Measurements from ENCODE around the gene AKIRIN2. TPM values are rescaled to one million over a fixed set of nuclear protein-coding genes. Genes with fewer than 3 reads are reported as not detected.

Gene AKIRIN2
- total and polyA plus RNA-seq, 2 experiments from 2014 or later, result 66.7 to 82.6 TPM

DNA sequence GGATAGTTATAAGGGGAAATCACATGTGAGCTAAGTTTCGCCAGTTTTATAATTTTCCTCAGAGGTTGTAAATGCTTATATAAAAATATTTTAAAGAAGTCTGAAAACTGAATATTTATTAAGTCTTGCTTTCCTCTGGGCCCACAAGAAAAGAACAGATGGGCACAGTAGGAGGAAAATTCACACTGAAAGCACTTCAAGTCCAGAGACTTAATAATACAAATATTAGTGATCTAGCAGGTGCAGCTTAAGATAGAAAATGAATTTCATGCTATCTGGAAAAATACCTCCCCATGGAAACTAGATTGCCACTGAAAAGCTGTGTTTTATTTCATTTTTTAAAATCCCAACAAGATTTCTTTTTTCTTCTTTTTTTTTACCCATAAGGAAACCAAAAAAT, 64.9 kb downstream of the AKIRIN2 start:
- DNase-seq (ENCODE audit: low read depth in 1 of 2, low spot score in 1 of 2), result no peak
- Histone ChIP-seq H3K4me3 (no peak overlapping the region), H3K36me3 (peaks cover 11% of the 10 kb centered on the region), H3K4me1 (ENCODE audit: low read depth) (no peaks in the 10 kb centered on the region), H3K27ac (no peak overlapping the region), H3K9me3 (ENCODE audit: low read depth) (no peaks in the 10 kb centered on the region), H3K27me3 (no peaks in the 10 kb centered on the region)
- TF ChIP-seq, protein P1, sequence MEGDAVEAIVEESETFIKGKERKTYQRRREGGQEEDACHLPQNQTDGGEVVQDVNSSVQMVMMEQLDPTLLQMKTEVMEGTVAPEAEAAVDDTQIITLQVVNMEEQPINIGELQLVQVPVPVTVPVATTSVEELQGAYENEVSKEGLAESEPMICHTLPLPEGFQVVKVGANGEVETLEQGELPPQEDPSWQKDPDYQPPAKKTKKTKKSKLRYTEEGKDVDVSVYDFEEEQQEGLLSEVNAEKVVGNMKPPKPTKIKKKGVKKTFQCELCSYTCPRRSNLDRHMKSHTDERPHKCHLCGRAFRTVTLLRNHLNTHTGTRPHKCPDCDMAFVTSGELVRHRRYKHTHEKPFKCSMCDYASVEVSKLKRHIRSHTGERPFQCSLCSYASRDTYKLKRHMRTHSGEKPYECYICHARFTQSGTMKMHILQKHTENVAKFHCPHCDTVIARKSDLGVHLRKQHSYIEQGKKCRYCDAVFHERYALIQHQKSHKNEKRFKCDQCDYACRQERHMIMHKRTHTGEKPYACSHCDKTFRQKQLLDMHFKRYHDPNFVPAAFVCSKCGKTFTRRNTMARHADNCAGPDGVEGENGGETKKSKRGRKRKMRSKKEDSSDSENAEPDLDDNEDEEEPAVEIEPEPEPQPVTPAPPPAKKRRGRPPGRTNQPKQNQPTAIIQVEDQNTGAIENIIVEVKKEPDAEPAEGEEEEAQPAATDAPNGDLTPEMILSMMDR (IDR thresholded peaks at IDR 0.05; ENCODE audit: low read depth, low read length), result no peak

DNA sequence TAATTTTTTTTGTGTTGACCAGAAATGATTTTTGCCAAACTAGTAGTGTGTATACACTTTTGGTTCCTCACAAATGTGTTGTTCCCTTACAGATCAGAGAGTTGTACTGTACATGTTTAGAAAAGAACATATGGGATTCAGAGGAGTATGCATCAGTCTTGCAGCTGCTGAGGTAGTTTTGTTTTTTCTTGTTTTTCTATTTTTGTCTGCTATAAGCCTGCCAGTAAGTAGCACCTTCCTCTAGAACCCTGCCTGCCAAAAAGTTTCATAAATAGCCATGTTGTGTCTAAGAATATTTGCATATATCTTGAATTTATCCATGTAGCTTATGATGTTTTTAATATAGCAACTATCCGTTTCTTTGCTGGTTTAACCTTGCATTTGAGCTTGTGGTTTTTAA, 65.7 kb downstream of the AKIRIN2 start:
- no peak overlapping the region for H3K27ac ChIP-seq
- peaks cover 11% of the 10 kb centered on the region for H3K36me3 ChIP-seq
- no peaks in the 10 kb centered on the region for H3K4me1 ChIP-seq (ENCODE audit: low read depth)
- no peak for DNase-seq (ENCODE audit: low read depth in 1 of 2, low spot score in 1 of 2)
- H3K4me3 ChIP-seq, result no peak overlapping the region
- TF ChIP-seq, protein P1 (IDR thresholded peaks at IDR 0.05; ENCODE audit: low read depth, low read length), result no peak
- H3K9me3 ChIP-seq (ENCODE audit: low read depth), result no peaks in the 10 kb centered on the region
- no peaks in the 10 kb centered on the region for H3K27me3 ChIP-seq

DNA sequence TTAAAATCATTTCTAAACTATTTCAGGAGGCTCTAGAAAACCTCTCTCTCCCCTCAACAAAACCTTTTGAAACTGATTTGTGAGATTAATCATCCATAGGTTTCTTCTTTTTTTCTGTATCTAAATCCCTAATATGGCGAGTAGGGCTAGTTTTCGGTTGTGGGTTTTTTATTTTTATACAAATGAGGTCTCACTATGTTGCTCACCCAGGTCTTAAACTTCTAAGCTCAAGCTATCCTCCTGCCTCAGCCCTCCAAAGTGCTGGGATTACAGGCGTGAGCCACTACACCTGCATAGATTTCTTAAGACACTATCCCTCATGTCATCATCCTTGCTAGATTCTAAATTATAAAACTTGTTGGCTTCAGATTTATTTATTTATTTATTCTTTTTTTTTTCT, 68.2 kb downstream of the AKIRIN2 start:
- H3K36me3 ChIP-seq, result peaks cover 11% of the 10 kb centered on the region
- H3K4me3 ChIP-seq, result no peak overlapping the region
- no peak overlapping the region for H3K27ac ChIP-seq
- no peak for DNase-seq (ENCODE audit: low read depth in 1 of 2, low spot score in 1 of 2)
- peaks cover 23% of the 10 kb centered on the region for H3K4me1 ChIP-seq (ENCODE audit: low read depth)
- no peaks in the 10 kb centered on the region for H3K9me3 ChIP-seq (ENCODE audit: low read depth)
- TF ChIP-seq, protein P1 (IDR thresholded peaks at IDR 0.05; ENCODE audit: low read depth, low read length), result no peak
- H3K27me3 ChIP-seq, result no peaks in the 10 kb centered on the region

DNA sequence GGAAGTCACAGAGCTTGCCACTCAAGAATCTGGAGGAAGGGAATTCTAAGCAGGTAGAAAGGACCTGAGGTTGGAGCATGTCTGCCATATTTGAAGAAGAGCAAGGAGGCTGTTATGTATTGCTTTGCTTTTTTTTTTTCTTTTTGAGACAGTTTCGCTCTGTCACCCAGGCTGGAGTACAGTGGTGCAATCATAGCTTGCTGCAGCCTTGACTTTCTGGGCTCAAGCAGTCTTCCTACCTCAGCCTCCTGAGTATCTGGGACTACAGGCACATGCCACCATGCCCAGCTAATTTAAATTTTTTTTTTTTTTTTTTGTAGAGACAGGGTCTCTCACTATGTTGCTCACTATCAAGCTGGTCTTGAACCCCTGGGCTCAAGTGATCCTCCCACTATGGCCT, 71.3 kb downstream of the AKIRIN2 start:
- H3K4me1 ChIP-seq (ENCODE audit: low read depth), result peaks cover 30% of the 10 kb centered on the region
- H3K9me3 ChIP-seq (ENCODE audit: low read depth), result no peaks in the 10 kb centered on the region
- peaks cover 3% of the 10 kb centered on the region for H3K36me3 ChIP-seq
- TF ChIP-seq, protein P1 (IDR thresholded peaks at IDR 0.05; ENCODE audit: low read depth, low read length), result no peak
- DNase-seq (ENCODE audit: low read depth in 1 of 2, low spot score in 1 of 2), result no peak
- H3K27me3 ChIP-seq, result no peaks in the 10 kb centered on the region
- peak overlapping the region; percentile 88 for H3K27ac ChIP-seq
- no peak overlapping the region for H3K4me3 ChIP-seq

DNA sequence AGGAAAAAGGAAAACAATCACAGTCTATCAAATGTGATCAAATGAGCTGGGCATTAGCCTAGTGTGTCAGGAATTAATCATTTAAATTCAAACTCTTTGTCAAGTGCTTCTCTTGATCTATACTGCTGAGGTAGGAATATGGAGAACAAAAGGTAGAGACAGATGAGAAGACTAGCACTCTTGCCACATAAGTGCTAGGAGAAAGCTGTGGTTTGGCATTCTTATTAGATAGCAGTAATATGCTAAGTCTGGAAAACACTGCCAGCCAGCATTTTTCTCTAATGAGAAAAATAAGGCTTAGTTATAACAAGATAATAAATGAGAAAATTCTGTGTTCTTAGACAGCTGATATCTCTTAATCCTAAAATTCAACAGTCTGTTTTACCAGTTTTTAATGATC, 73.2 kb downstream of the AKIRIN2 start:
- peak; percentile 5 to 60 for DNase-seq (ENCODE audit: low read depth in 1 of 2, low spot score in 1 of 2)
- H3K4me3 ChIP-seq, result no peak overlapping the region
- no peaks in the 10 kb centered on the region for H3K36me3 ChIP-seq
- TF ChIP-seq, protein P1 (IDR thresholded peaks at IDR 0.05; ENCODE audit: low read depth, low read length), result no peak
- no peaks in the 10 kb centered on the region for H3K27me3 ChIP-seq
- H3K9me3 ChIP-seq (ENCODE audit: low read depth), result no peaks in the 10 kb centered on the region
- H3K27ac ChIP-seq, result peak overlapping the region; percentile 88
- peaks cover 30% of the 10 kb centered on the region for H3K4me1 ChIP-seq (ENCODE audit: low read depth)

DNA sequence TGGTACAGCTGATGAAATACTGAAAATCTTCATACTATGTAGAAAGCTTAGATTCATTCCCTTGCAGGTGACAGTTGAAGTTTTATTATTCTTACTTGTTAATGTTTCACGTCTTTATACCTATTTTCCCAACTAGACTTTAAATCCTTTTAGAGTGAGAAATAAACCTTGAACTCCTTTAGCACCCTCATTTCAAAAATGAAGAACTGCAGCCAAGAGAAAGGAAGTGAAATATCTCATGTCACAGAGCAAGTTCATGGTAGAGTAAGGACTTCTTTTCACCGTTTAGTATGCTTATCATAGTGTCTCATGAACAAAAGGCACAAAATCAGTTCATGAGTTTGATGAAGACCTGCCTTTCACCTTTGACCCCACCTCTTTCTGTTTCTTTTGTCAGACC, 73.6 kb downstream of the AKIRIN2 start:
- TF ChIP-seq, protein P1 (IDR thresholded peaks at IDR 0.05; ENCODE audit: low read depth, low read length), result no peak
- DNase-seq (ENCODE audit: low read depth in 1 of 2, low spot score in 1 of 2), result no peak
- no peaks in the 10 kb centered on the region for H3K27me3 ChIP-seq
- no peaks in the 10 kb centered on the region for H3K36me3 ChIP-seq
- peaks cover 30% of the 10 kb centered on the region for H3K4me1 ChIP-seq (ENCODE audit: low read depth)
- H3K9me3 ChIP-seq (ENCODE audit: low read depth), result no peaks in the 10 kb centered on the region
- H3K27ac ChIP-seq, result peak overlapping the region; percentile 88
- H3K4me3 ChIP-seq, result no peak overlapping the region

All from cardiac muscle cell (in vitro differentiated cells and primary cell).